ENCODE data around the gene TROAP.
"Not testable (repeated sequence)": the region's sequence is repeated elsewhere in the genome, so short reads cannot be mapped to it uniquely, and the experiment has no call there.

Gene TROAP, protein sequence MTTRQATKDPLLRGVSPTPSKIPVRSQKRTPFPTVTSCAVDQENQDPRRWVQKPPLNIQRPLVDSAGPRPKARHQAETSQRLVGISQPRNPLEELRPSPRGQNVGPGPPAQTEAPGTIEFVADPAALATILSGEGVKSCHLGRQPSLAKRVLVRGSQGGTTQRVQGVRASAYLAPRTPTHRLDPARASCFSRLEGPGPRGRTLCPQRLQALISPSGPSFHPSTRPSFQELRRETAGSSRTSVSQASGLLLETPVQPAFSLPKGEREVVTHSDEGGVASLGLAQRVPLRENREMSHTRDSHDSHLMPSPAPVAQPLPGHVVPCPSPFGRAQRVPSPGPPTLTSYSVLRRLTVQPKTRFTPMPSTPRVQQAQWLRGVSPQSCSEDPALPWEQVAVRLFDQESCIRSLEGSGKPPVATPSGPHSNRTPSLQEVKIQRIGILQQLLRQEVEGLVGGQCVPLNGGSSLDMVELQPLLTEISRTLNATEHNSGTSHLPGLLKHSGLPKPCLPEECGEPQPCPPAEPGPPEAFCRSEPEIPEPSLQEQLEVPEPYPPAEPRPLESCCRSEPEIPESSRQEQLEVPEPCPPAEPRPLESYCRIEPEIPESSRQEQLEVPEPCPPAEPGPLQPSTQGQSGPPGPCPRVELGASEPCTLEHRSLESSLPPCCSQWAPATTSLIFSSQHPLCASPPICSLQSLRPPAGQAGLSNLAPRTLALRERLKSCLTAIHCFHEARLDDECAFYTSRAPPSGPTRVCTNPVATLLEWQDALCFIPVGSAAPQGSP

GRCh38 chr12:49322708-49323523, at the start of gene TROAP:
TROAP (plus strand) TSS chr12:49323255; CDS start chr12:49323609, 354 bp downstream.
- DNase-seq = peak; percentile 94

DNA sequence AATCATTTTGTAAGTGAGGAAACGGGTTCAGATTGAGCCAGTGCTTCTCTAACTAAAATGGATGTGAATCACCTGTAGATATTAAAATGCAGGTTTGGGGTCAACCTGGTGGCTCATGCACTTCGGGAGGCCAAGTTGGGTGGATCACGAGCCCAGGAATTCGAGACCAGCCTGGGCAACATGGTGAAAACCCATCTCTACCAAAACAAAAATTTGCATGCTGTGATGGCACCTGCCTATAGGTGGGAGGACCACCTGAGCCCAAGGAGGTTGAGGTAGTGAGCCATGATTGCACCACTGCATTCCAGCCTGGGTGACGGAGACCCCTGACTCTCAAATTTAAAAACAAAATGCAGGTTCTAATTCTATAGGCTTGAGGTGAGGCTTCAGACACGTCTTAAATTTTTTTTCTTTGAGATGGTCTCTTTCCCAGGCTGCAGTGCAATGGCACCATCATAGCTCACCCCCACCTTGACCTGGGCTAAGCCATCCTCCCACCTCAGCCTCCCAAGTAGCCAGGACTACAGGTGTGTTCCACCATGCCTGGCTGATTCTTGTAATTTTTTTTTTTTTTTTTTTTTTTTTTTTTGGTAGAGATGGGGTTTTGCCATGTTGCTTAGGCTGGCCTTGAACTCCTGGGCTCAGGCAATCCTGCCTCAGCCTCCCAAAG, 49.2 kb upstream of the TROAP start:
- DNase-seq = no peak

- no peak for DNase-seq
Observed at GRCh38 chr12:49274396-49275069, 48.5 kb upstream of the TROAP start.

DNA sequence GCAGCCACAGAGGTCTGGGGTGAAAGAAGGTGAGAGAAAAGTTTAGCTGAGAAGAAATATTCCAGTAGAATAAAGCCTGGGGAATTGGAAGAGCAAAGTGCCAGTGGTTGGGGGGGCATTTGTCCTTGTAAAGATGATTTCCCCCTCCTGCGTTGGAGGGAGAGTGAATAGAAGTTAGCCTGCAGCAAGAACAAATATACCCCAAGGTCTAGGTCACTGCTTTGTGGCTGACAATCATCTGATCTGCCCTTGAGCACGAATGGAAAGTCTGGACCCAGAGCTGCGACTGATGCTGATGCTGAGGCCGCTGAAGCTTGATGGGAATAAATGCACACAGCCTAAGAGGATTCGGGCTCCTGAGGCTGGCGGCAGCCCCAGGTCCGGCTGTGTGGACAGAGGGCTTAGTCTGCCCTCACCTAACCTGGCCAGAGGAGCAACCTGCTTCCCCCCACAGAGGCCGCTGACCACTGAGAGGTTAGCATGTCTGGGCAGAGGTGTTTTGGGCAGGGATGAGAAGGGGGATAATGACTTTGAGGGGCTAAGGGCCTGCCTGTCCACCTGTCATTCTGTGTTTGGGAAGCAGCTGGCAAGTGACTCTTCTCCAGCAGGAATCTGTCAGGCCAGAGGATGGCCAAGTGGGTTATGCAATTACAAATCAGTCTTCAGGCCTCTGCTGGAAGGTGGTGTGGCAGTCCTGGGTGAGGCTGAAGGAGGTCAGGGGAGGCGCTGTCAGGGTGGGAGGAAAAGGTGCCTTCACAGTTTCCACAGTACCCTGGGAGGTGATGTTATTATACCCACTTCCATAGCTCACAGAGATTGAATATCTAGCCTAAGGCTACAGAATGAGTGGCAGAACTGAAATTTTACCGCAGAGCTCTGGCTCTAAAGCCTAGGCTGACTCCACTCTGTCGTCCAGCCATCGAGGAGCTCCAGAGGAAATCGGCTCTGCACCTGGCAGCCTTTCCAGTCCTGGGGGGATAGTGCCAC, 46.5 kb upstream of the TROAP start:
- DNase-seq = no peak

GRCh38 chr12:49277466-49277865, 45.6 kb upstream of the TROAP start:
- DNase-seq = no peak

DNA sequence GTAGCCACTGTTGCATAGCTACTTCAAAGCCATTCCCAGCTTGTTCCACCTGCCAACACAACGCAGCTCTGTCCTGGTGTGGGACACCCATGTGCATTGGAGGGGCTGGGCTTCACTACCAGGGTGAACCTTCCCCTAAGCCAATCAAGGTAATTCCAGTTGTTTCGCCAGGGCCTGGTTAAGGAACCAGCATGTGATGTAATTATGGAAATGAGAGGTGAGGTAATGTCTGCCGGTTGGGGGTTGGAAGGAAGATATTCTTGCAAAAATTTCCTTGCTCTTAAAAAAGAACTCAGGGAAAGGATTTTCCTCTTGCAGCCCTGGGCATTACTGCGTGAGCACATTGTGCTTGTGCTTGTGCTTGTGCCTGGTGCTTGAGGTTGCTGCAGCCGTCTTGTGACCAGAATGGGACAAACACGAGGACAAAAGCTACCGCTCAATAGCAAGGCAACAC, 43.3 kb upstream of the TROAP start:
- DNase-seq = no peak

DNA sequence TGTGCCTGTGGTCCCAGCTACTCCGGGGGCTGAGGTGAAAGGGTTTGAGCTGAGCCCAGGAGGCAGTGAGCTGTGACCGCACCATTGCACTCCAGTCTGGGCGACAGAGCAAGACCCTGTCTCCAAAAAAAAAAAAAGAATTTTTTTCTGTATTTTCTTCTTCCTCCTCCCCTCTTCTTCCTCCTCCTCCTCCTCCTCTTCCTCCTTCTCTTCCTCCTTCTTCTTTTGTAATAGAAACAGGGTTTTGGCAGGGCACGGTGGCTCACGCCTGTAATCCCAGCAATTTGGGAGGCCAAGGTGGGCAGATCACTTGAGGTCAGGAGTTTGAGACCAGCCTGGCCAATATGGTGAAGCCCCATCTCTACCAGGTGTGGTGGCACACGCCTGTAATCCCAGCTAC, 42.5 kb upstream of the TROAP start:
- not testable (repeated sequence) for DNase-seq

- no peak for DNase-seq
Observed at GRCh38 chr12:49282302-49282701, 40.8 kb upstream of the TROAP start.

GRCh38 chr12:49282740-49283375, 40.2 kb upstream of the TROAP start:
- not testable (repeated sequence) for DNase-seq

DNA sequence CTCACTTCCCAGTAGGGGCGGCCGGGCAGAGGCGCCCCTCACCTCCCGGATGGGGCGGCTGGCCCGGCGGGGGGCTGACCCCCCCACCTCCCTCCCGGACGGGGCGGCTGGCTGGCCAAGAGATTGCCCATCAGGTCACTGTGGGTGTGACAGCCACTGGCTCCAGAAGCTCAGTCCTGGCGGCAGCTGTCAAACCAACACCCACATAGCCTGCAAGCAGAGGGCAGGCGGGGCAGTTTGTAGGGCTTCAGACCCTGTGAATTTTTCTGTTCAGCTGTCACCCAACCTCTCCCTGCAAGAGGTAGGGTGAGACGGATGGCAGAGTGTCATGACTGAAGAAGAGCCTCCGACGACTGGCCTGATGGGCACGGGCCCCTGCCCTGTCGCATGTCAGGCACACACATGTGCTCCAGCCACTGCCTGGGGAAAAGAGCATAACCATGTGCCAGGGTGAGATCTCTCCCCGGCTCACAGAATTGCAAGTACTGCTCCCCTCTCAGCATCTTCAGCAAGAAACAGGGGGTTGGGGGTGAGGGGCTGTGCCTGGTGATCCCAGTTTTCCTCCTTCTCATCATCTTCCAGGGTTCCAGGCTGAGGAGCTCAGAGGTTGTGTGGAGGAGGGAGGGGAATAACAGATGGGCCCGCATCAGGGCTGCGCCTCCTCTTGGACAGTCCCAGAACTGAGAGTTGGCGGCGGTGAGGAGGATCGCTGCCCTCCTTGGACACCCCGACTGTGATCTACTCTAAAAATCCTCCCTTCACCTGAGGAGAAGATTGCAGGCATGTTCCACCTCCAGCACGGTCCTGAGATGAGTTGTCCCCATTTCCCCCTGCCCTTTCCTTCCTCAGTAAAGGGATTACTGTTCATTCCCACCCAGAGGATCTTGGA, 39.3 kb upstream of the TROAP start:
- DNase-seq = no peak

DNA sequence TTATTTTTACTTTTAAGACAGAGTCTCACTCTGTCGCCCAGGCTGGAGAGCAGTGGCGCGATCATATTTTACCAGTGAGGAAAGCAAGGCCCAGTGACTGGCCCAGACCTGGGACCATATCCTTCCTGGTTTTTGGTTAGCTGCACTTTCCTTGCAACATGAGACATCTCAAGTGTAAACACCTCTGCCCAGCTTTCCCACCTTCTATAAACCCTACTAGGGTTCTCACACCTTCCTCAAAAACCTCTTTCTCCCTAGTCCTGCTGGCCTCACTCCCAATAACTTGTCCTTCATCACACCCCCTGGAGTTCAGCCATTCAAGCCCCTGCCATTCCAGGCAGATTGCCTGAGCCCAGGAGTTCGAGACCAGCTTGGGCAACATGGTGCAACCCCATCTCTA, 38.4 kb upstream of the TROAP start:
- DNase-seq = no peak

- DNase-seq = no peak
Observed at GRCh38 chr12:49287876-49288275, 35.2 kb upstream of the TROAP start.

GRCh38 chr12:49288412-49288853, 34.6 kb upstream of the TROAP start:
- DNase-seq = peak; percentile 64

GRCh38 chr12:49288922-49289555, 34.0 kb upstream of the TROAP start:
- DNase-seq = no peak

DNA sequence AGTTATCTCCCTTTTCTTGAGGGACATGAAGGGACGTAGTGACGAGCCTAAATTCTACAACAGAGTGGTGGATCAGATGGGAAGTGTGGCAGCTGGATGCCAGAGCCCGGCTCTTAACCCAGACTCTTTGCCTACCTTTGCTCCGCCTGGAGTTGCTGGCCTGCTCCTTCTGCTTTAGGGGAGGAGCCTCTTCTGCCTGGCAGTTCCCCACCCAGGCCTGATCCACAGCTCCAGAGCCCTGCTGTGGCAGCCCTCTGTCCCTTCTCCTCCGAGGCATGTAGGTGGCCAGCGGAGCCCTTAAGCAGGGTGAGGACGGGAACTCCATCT, 30.4 kb upstream of the TROAP start:
- DNase-seq = no peak

GRCh38 chr12:49293056-49293956, 29.7 kb upstream of the TROAP start:
- DNase-seq = no peak

DNA sequence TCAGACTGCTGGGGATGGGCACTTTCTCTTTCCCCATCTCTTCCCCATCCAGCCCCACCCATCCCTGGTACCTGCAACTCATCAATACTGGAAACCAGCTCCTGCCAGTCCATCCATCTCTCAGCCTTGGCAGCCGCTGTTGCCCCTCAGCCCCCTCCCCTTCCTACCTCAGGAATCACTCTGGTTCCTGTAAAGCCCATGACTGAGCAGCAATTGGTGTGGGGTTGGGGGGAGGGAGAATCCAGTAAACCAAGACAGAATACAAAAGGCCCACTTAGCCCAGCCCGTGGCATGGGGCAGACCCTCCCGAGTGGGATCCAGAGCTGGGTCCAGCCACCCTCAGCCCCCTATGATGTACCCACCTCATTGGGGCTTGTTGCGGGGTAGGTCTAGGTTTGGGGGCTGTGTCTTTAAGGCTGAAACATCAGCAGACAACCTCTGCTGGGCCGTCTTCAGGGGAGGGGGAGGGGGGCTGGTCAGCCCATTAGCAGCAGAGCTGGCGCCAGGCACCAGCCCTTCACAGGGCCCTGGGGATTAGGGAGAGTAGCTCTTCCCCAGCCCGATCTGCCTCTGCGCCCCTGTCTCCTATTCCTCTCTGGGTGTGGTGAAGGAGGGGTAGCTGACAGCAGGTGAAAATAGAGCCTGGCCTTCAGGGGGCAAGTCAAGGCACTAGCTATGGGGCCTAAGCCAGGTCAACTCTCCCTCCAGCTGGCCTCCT, 28.8 kb upstream of the TROAP start:
- no peak for DNase-seq

Data from activated T-cell treated with anti-CD3 and anti-CD28 coated beads for 4 hours (primary cell).